RCC 7860 (cell line): ENCODE measurements around the gene AP1S2.
A peak's percentile ranks its signal among the peaks of the same experiment; 100 is the strongest.

Experiments used
- DNase-seq: peaks from one replicate; pipeline ENCODE4 v3.0.0-alpha.2; 2015; ENCODE audit warnings: low spot score
- FAIRE-seq: peaks from 2 replicates; lab custom pipeline; 2012; peaks lifted over from hg19 to GRCh38; lab: Jason Lieb, UNC

AP1S2 gene

DNA sequence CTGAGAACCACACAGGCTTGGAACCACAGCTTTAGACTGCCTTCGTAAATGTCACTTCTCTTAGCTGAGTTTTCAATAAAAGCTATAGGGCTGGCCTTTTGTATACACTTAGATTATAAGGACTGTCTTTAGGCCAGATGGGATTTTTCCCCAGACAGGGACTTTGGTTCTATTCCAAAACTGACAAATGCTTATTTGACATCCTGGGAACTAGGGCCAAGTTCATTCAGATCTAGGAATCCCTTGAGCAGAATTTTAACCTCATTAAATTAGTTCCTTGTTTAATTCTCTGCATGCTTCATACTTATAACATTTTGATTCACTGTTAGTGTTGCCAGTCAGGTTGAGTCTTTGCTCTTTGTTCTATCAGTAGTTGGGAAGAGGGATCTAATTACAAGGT lies 41.2 kb downstream of the AP1S2 start:
- no peak for FAIRE-seq
- DNase-seq = no peak

DNA sequence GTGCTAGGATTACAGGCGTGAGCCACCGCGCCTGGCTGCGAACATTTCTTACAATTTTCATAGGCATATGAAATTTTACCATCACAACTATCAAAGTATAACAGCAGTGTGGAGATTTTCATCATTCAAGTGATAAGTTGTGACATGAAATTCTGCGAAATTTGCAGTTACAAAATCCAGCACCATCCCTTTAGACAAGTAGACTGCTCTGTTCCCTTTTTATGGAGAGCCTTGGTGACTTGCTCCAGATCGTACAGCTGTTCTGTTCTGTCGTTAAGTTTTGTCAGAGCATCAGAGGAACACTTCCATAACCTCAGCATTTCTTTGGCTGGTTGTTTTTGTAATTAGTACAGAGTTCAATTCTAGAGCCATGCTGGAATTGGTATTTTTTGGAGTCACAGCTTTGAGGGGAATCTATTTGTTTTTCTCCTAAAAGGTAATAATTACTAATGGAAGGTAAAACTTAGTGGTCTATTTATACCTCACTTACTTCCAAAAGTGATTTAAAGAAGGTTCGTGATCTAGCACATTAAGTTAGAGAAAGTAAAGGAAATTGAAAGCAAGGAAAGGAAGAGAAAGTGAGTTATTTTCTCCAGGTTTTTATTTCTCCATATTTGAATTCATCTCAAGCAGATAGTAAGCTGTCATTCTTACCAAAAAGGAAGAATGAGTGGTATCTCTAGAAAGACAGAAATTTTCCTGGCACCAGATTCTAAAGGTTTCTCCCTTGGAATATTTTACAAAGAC lies 42.2 kb downstream of the AP1S2 start:
- no peak for FAIRE-seq

DNA sequence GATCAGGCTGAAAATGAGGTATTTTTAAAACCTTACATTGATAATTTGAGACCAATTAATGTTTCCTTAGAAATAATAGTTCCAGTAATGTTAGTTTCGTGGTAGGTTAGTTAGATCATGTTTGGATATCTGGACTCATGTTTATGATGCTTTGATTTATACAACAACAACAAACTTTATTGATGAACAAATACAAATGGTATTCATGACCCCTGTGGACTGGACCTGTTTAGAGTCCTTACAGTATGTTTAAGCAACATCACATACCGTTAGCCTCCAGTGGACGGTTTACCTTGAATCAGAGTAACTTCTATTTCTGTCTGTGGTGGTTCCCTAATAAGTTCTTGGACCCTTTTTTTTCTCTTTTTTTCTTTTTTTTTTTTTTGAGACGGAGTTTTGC lies 46.4 kb downstream of the AP1S2 start:
- no peak for FAIRE-seq
- DNase-seq = no peak

More for the DNA sequence above, 42.2 kb downstream of the AP1S2 start:
- DNase-seq = no peak

DNA sequence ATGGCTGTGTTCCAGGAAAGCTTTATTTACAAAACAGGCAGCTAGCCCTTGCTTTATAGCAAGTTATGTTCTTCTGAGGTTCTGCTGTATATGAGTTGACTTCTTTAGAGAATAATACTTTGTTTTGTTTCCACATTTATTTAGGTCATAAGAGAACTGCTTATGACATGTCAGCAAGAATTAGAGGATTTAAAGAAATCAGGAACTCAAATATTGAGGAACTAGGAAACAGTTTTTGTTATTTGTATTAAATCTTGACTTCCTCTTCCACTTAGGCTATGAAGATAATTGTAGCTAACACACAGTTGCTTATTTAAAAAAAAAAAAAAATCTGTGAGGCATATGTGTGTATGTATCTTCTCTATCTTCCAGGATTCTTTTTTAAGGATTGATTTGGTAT lies 50.0 kb downstream of the AP1S2 start:
- DNase-seq = no peak
- FAIRE-seq = no peak

DNA sequence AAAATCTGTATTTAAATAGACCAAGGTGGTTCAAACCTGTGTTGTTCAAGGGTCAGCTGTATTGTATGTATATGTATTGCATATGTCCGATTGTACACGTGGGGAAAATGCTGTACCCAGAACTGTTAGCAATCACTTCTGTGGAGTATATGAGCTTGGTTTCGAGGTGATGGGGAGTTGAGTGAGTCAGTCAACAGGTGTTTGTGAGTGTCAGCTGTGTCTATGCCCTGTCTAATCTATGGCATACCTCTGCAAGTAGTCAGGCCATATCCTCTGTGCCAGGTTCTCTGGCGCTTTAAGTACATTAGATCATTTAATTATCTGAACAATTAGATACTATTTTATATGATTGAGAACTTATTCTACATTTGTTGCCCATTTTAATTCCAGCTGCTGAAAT lies 56.9 kb downstream of the AP1S2 start:
- DNase-seq (no peak), FAIRE-seq (no peak)

DNA sequence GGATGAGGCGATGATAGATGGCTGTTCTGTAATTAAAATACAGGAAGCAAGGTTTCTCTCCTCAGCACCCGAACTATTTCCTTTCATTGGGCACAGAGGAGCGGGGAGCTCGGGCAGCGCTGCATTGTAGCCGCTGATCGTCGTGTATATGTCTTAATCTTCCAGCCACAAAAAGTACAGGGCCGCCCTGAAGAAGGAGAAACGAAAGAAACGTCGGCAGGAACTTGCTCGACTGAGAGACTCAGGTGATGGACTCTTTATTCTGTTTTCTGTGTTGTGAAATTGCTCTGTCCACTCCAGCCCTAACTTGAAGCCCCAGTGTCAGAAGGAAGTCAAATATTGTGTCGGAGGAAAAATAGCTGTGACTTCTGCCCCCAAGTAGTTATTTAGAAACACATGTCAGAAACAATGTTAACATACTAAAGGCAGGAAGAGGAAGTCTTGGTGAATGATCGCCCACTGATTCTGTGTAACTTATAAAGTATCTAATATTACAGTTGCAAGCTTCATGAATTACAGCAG lies 63.8 kb downstream of the AP1S2 start:
- DNase-seq (peak; percentile 10), FAIRE-seq (no peak)

DNA sequence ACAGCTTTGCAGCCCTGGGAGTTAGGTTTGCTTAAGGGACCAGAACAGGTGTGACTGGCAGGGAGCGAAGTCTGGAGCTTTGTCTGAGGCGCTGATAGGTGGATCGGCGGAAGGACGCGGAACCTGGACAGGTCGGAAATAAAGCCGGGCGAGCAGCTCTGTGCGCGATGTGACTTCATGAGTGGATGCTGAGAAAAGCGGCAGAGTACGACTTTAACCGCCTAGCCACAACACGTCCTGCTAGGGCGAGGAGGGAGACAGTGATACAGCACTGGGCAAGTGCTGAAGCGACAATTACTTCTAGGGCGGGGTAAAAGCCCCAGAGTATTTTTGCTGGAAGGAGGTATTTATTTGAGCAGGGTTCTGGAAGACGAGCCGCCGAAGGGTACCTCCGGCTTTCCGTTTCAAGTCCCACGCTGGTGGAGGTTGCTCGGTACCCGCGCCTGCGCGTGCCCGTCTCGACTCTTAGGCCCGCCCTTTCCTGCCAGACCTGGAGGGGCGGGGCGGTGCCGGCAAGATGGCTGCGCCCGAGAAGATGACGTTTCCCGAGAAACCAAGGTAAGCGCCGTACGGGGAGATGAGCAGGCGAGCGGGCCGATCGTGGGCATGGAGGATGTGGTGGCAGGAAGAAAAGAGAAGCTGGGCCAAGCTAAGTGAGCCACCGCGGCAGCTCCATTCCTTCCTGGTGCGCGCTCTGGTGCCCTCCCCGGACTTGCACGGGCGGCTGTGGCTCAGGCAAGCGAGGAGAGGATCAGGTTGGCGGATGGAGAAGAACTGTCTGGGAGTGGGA lies 64.4 kb downstream of the AP1S2 start, which contains the start of gene ZRSR2:
TSS of gene ZRSR2 (plus strand) at position 506 of the 790 bp plus-strand sequence. CDS start at position 518, 12 bp downstream.
- FAIRE-seq (peak; percentile 62), DNase-seq (peak; percentile 49)

DNA sequence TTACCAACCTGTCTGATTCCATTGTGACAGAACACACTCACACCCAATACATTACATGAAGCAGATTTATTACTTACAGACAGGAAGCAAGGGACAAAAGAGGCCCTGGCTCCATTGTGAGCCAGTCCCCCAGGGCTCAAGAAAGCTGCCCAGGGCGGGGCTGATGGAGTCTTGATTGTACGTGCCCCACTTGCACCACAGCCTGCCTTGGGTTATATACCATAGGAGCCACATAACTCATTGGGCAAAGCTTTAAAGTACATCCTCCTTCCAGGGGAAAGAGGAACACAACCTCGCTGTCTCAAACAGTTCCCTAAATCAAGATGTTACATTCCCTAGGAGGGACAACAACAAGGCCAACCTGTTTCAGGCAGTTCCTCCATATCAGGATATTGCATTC lies 67.7 kb downstream of the AP1S2 start:
- DNase-seq = no peak

DNA sequence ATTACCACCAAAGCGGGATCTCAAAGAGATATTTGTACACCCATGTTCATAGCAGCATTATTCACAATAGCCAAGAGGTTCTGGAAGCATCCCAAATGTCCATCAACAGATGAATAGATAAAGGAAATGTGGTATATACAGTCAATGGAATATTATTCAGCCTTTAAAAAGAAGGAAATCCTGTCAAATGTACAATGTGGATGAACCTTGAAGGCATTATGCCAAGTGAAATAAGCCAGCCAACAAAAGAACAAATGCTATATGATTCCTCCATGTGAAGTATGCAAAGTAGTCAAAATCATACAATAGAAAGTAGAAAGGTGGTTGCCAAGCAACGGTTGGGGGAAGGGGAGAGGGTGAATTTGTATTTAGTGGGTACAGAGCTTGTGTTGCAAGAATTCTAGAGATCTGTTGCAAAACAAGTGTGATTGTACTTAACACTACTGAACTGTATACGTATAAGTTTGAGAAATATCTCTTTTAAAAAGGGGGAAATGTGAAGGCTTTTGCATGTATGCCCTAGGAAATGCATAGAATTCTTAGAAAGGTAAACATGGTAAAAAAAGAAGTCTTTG lies 69.3 kb downstream of the AP1S2 start:
- DNase-seq = no peak
- no peak for FAIRE-seq

More for the DNA sequence above, 67.7 kb downstream of the AP1S2 start:
- no peak for FAIRE-seq

DNA sequence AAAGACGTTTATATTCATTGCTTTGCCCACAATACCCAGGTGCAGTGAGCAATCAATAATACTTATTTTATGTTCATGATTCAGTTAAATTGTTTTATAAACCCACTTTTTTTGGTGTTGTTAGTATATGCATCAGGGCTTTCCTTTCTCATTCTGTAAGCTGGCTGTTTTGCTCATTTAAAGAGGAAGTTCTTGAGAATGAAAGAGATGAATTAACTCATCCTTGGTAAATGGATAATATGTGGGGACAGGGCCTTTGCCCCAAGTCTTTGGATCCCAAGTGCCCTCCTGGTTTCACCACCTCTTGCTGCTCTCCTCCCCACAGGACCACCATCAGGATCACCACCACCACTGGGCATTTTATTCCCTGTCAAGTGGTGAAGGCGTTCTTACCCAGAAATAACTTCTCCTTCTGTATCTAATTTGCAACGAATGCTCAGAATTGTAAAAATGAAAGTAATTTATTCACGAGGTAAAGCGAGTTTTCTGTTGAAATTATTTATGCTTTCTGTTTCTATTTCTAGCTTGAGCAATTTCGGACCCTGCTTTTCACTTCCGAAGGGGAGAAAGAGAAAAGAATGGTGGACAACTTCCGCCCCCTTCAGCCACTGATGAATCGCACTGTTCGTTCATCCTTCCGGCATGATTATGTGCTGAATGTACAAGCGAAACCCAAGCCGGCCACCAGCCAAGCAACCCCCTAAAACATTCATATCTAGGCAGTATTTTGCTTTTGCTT lies 72.5 kb downstream of the AP1S2 start:
- no peak for DNase-seq
- no peak for FAIRE-seq
